OCI-LY1 (cell line): Measurements from ENCODE around the gene CCDC92.

Experiments
- EZH2 ChIP-seq: fragments of 200-600 bp; sonication (generic), shearing (Covaris generic); IDR thresholded peaks from 2 replicates; pipeline ENCODE4 v1.8.0; 2017; ENCODE audit warnings: borderline replicate concordance, mixed run types, mild to moderate bottlenecking, antibody characterized with exemption, low read length, moderate library complexity, mixed read lengths
- TF ChIP-seq, protein P1 (sequence below): fragments of 200-600 bp; sonication (generic), shearing (Covaris generic); IDR thresholded peaks from 2 replicates; pipeline ENCODE4 v1.5.1; 2017; ENCODE audit warnings: mild to moderate bottlenecking, antibody characterized with exemption, low read length, moderate library complexity, mixed read lengths

- TF ChIP-seq, protein P1, sequence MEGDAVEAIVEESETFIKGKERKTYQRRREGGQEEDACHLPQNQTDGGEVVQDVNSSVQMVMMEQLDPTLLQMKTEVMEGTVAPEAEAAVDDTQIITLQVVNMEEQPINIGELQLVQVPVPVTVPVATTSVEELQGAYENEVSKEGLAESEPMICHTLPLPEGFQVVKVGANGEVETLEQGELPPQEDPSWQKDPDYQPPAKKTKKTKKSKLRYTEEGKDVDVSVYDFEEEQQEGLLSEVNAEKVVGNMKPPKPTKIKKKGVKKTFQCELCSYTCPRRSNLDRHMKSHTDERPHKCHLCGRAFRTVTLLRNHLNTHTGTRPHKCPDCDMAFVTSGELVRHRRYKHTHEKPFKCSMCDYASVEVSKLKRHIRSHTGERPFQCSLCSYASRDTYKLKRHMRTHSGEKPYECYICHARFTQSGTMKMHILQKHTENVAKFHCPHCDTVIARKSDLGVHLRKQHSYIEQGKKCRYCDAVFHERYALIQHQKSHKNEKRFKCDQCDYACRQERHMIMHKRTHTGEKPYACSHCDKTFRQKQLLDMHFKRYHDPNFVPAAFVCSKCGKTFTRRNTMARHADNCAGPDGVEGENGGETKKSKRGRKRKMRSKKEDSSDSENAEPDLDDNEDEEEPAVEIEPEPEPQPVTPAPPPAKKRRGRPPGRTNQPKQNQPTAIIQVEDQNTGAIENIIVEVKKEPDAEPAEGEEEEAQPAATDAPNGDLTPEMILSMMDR = no peak
- no peak for TF ChIP-seq EZH2
Measured at GRCh38 chr12:123937707-123938591, 34.7 kb downstream of the CCDC92 start.
